Activated effector memory CD4-positive, alpha-beta T cell treated with Interleukin-2 at 50 U/mL for 16 hours (primary cell): ENCODE data around the gene ZBTB47.

Experiments used
- DNase-seq: peaks from one replicate; pipeline ENCODE4 v3.0.0-alpha.2; 2020

ZBTB47 gene

GRCh38 chr3:42666577-42666998, 13.1 kb downstream of the ZBTB47 start:
- no peak for DNase-seq

GRCh38 chr3:42667096-42667522, 13.6 kb downstream of the ZBTB47 start:
- no peak for DNase-seq

GRCh38 chr3:42667523-42668412, 14.3 kb downstream of the ZBTB47 start:
- DNase-seq, result no peak

- no peak for DNase-seq
Measured at GRCh38 chr3:42668413-42668760, 14.9 kb downstream of the ZBTB47 start.

- DNase-seq, result no peak
Measured at GRCh38 chr3:42668793-42669217, 15.3 kb downstream of the ZBTB47 start.

GRCh38 chr3:42670051-42670576, 16.6 kb downstream of the ZBTB47 start:
- no peak for DNase-seq

GRCh38 chr3:42670670-42671069, 17.2 kb downstream of the ZBTB47 start:
- DNase-seq, result no peak

GRCh38 chr3:42672515-42672914, 19.0 kb downstream of the ZBTB47 start:
- DNase-seq, result no peak

- DNase-seq, result no peak
Measured at GRCh38 chr3:42673082-42673481, 19.6 kb downstream of the ZBTB47 start.

GRCh38 chr3:42674146-42674545, 20.6 kb downstream of the ZBTB47 start:
- DNase-seq, result no peak

- DNase-seq, result no peak
Measured at GRCh38 chr3:42675909-42676308, 22.4 kb downstream of the ZBTB47 start.

- no peak for DNase-seq
Measured at GRCh38 chr3:42678447-42678846, 24.9 kb downstream of the ZBTB47 start.

- no peak for DNase-seq
Measured at GRCh38 chr3:42680271-42680670, 26.8 kb downstream of the ZBTB47 start.

- DNase-seq, result no peak
Measured at GRCh38 chr3:42680806-42681205, 27.3 kb downstream of the ZBTB47 start.

- no peak for DNase-seq
Measured at GRCh38 chr3:42681361-42682038, 28.0 kb downstream of the ZBTB47 start.

- DNase-seq, result no peak
Measured at GRCh38 chr3:42682301-42683070, 29.0 kb downstream of the ZBTB47 start.

GRCh38 chr3:42683875-42684598, 30.5 kb downstream of the ZBTB47 start:
- DNase-seq, result no peak

- DNase-seq, result no peak
Measured at GRCh38 chr3:42684632-42685362, 31.3 kb downstream of the ZBTB47 start.

- DNase-seq, result no peak
Measured at GRCh38 chr3:42685363-42685881, 31.9 kb downstream of the ZBTB47 start, which contains the start of gene KLHL40. TSS of gene KLHL40 (plus strand) at chr3:42685537. CDS start at chr3:42685619, 82 bp downstream.

GRCh38 chr3:42685891-42686820, 32.7 kb downstream of the ZBTB47 start:
- no peak for DNase-seq
